Fibroblast of skin of right biceps (primary cell): Measurements from ENCODE around the gene RFTN1.

Experiments
- DNase-seq: peaks from one replicate; pipeline ENCODE4 v3.0.0-alpha.2; 2013

Gene RFTN1

GRCh38 chr3:16528106-16528505 lies 14.6 kb upstream of the RFTN1 start:
- DNase-seq, result no peak

- DNase-seq, result peak; percentile 20
Measured at GRCh38 chr3:16524196-16524595, 10.7 kb upstream of the RFTN1 start.

- peak; percentile 34 for DNase-seq
Measured at GRCh38 chr3:16523778-16524177, 10.3 kb upstream of the RFTN1 start.

- no peak for DNase-seq
Measured at GRCh38 chr3:16522834-16523233, 9.3 kb upstream of the RFTN1 start.

GRCh38 chr3:16520970-16521881 lies 7.7 kb upstream of the RFTN1 start:
- no peak for DNase-seq

- DNase-seq, result no peak
Measured at GRCh38 chr3:16520241-16520969, 6.9 kb upstream of the RFTN1 start.

- peak; percentile 74 for DNase-seq
Measured at GRCh38 chr3:16516695-16517481, 3.4 kb upstream of the RFTN1 start.

- DNase-seq, result no peak
Measured at GRCh38 chr3:16515885-16516420, 2.5 kb upstream of the RFTN1 start.

- no peak for DNase-seq
Measured at GRCh38 chr3:16514755-16515353, 1.4 kb upstream of the RFTN1 start.

- DNase-seq, result no peak
Measured at GRCh38 chr3:16514021-16514700, 662 bp upstream of the RFTN1 start.

- peak; percentile 14 for DNase-seq
Measured at GRCh38 chr3:16512435-16513140, 911 bp downstream of the RFTN1 start.

- peak; percentile 81 for DNase-seq
Measured at GRCh38 chr3:16511681-16512434, 1.6 kb downstream of the RFTN1 start.

- no peak for DNase-seq
Measured at GRCh38 chr3:16510620-16511319, 2.7 kb downstream of the RFTN1 start.

GRCh38 chr3:16509721-16510619 lies 3.5 kb downstream of the RFTN1 start:
- DNase-seq, result peak; percentile 24

- peak; percentile 26 for DNase-seq
Measured at GRCh38 chr3:16508591-16508995, 4.9 kb downstream of the RFTN1 start.

- no peak for DNase-seq
Measured at GRCh38 chr3:16508243-16508578, 5.3 kb downstream of the RFTN1 start.

- no peak for DNase-seq
Measured at GRCh38 chr3:16507578-16508242, 5.8 kb downstream of the RFTN1 start.

GRCh38 chr3:16506884-16507577 lies 6.5 kb downstream of the RFTN1 start:
- DNase-seq, result no peak
